SK-N-SH (cell line): ENCODE results near the gene FOXP1. TPM values are rescaled to one million over a fixed set of nuclear protein-coding genes. Genes with fewer than 3 reads are reported as not detected.

Experiments
- CTCF ChIA-PET: fragments of 300-600, 350-600 bp; formaldehyde crosslinking; extraction: SDS; loops from one replicate; lab custom pipeline; 2021; lab: Yijun Ruan, JAX
- POLR2A ChIA-PET: fragments of 350-600 bp; sonication (Branson Sonifier 250); formaldehyde crosslinking; extraction: SDS; loops from one replicate; lab custom pipeline; 2020; ENCODE audit warnings: antibody characterized with exemption, inconsistent platforms; lab: Yijun Ruan, JAX
- DNase-seq: peaks from one replicate; pipeline ENCODE4 v3.0.0; 2012
- H2AFZ ChIP-seq: fragments of 200-600 bp; sonication (generic); 2 replicates; pipeline ENCODE4 v1.8.1; 2016; ENCODE audit warnings: antibody characterized with exemption, mild to moderate bottlenecking, low read depth
- H3F3A ChIP-seq: fragments of 200-600 bp; sonication (generic); replicated peaks from 2 replicates; pipeline ENCODE3; 2016; ENCODE audit warnings: antibody characterized with exemption, mild to moderate bottlenecking; ENCODE audit not compliant: insufficient read depth
- H3K27ac ChIP-seq, 2 experiments: fragments of 200-500 bp in 1 of 2; fragments of 200-600 bp in 1 of 2; sonication (Bioruptor generic) in 1 of 2; sonication (generic), shearing (Covaris generic) in 1 of 2; 2 replicates each; pipeline versions ENCODE4 v1.5.1 to v1.6.1; 2014 to 2016; ENCODE audit warnings: low read depth in 2 of 2, inconsistent platforms in 1 of 2, low read length in 1 of 2, mild to moderate bottlenecking in 1 of 2, mixed read lengths in 1 of 2
- H3K27me3 ChIP-seq: fragments of 200-600 bp; sonication (generic), shearing (Covaris generic); 2 replicates; pipeline ENCODE4 v1.6.1; 2016; ENCODE audit warnings: mixed run types; ENCODE audit not compliant: insufficient read depth
- H3K36me3 ChIP-seq, 2 experiments: fragments of 200-500 bp in 1 of 2; fragments of 200-600 bp in 1 of 2; sonication (Bioruptor generic) in 1 of 2; sonication (generic) in 1 of 2; replicated peaks in 1 of 2; 2 replicates each; pipeline versions ENCODE3 to v1.5.1; 2014 to 2016; ENCODE audit warnings: low read length in 1 of 2, mild to moderate bottlenecking in 1 of 2; ENCODE audit not compliant: insufficient read depth in 2 of 2, control insufficient read depth in 1 of 2
- H3K4me1 ChIP-seq, 2 experiments: fragments of 200-500 bp in 1 of 2; fragments of 200-600 bp in 1 of 2; sonication (Bioruptor generic) in 1 of 2; sonication (generic), shearing (Covaris generic) in 1 of 2; 2 replicates each; pipeline versions ENCODE4 v1.5.1 to v1.6.1; 2014 to 2016; ENCODE audit warnings: low read depth in 1 of 2, low read length in 1 of 2, mixed run types in 1 of 2; ENCODE audit not compliant: insufficient read depth in 2 of 2, control insufficient read depth in 1 of 2
- H3K4me2 ChIP-seq: fragments of 200-600 bp; sonication (generic), shearing (Covaris generic); 2 replicates; pipeline ENCODE4 v1.6.1; 2017; ENCODE audit warnings: mixed run types
- H3K4me3 ChIP-seq, 2 experiments: fragments of 200-500 bp in 1 of 2; fragments of 200-600 bp in 1 of 2; sonication (Bioruptor generic) in 1 of 2; sonication (generic), shearing (Covaris generic) in 1 of 2; 2 replicates each; pipeline versions ENCODE4 v1.5.1 to v1.8.1; 2014 to 2016; ENCODE audit warnings: low read depth in 2 of 2, inconsistent platforms in 1 of 2, low read length in 1 of 2, mild to moderate bottlenecking in 1 of 2, mixed read lengths in 1 of 2, moderate library complexity in 1 of 2
- H3K79me2 ChIP-seq: fragments of 200-600 bp; sonication (generic); 2 replicates; pipeline ENCODE4 v1.8.1; 2017; ENCODE audit warnings: mild to moderate bottlenecking; ENCODE audit not compliant: insufficient read depth
- H3K9ac ChIP-seq: fragments of 200-600 bp; sonication (generic); 2 replicates; pipeline ENCODE4 v1.6.1; 2017; ENCODE audit warnings: mixed run types
- H3K9me2 ChIP-seq: fragments of 200-600 bp; sonication (generic); 2 replicates; pipeline ENCODE4 v1.6.1; 2017; ENCODE audit warnings: mixed run types
- H3K9me3 ChIP-seq: fragments of 200-600 bp; sonication (generic); 2 replicates; pipeline ENCODE4 v1.6.1; 2017; ENCODE audit warnings: mixed run types, mild to moderate bottlenecking, moderate library complexity
- H4K20me1 ChIP-seq: fragments of 200-600 bp; sonication (generic); 2 replicates; pipeline ENCODE4 v1.6.1; 2017; ENCODE audit warnings: mild to moderate bottlenecking, mixed run types; ENCODE audit not compliant: insufficient read depth
- CHD2 ChIP-seq: fragments of 150-350 bp; IDR thresholded peaks from 2 replicates; pipeline ENCODE4 v1.6.1; 2018; ENCODE audit warnings: low read length; ENCODE audit not compliant: partially characterized antibody
- ELF1 ChIP-seq: IDR thresholded peaks from 2 replicates; pipeline ENCODE4 v1.4.0; 2012
- EP300 ChIP-seq, 2 experiments: IDR thresholded peaks; 2 replicates each; pipeline versions ENCODE4 v1.4.0 to v1.6.1; 2012; ENCODE audit warnings: borderline replicate concordance in 1 of 2, low read depth in 1 of 2, low read length in 1 of 2
- EZH2phosphoT487 ChIP-seq: fragments of 200-600 bp; sonication (generic); IDR thresholded peaks from 2 replicates; pipeline ENCODE4 v1.6.1; 2017; ENCODE audit warnings: low read depth, mixed run types, mild to moderate bottlenecking, antibody characterized with exemption, moderate library complexity, borderline replicate concordance
- FOXJ3 ChIP-seq: sonication (generic); formaldehyde crosslinking; IDR thresholded peaks from 2 replicates; pipeline ENCODE4 v1.5.1; 2020; ENCODE audit warnings: mild to moderate bottlenecking, missing genetic modification reagents
- FOXM1 ChIP-seq: IDR thresholded peaks from 2 replicates; pipeline ENCODE4 v1.4.0; 2012; ENCODE audit warnings: low read depth, mild to moderate bottlenecking
- GABPA ChIP-seq: IDR thresholded peaks from 2 replicates; pipeline ENCODE4 v1.4.0; 2012; ENCODE audit warnings: low read depth, mild to moderate bottlenecking
- GATA2 ChIP-seq: sonication (generic); formaldehyde crosslinking; IDR thresholded peaks from 2 replicates; pipeline ENCODE4 v1.5.0; 2020; ENCODE audit warnings: mild to moderate bottlenecking, missing genetic modification reagents
- JUND ChIP-seq: IDR thresholded peaks from 2 replicates; pipeline ENCODE4 v1.4.0; 2012
- MXI1 ChIP-seq: IDR thresholded peaks from 2 replicates; pipeline ENCODE4 v1.6.1; 2012; ENCODE audit warnings: mild to moderate bottlenecking, low read depth, low read length, improper control_type of control experiment
- NFIC ChIP-seq: IDR thresholded peaks from 2 replicates; pipeline ENCODE4 v1.4.0; 2012; ENCODE audit warnings: borderline replicate concordance
- NRF1 ChIP-seq: IDR thresholded peaks from 2 replicates; pipeline ENCODE4 v1.6.1; 2012; ENCODE audit warnings: low read depth, mild to moderate bottlenecking, low read length
- RAD21 ChIP-seq: IDR thresholded peaks from 2 replicates; pipeline ENCODE4 v1.6.1; 2012; ENCODE audit warnings: mild to moderate bottlenecking, low read length
- RCOR1 ChIP-seq: fragments of 150-350 bp; IDR thresholded peaks from 2 replicates; pipeline ENCODE4 v1.6.1; 2017; ENCODE audit warnings: antibody characterized with exemption, low read length
- SMC3 ChIP-seq: IDR thresholded peaks from 2 replicates; pipeline ENCODE4 v1.6.1; 2012; ENCODE audit warnings: low read depth, low read length, improper control_type of control experiment
- TAF1 ChIP-seq: IDR thresholded peaks from 2 replicates; pipeline ENCODE4 v1.6.1; 2012; ENCODE audit warnings: low read depth, mild to moderate bottlenecking, low read length, moderate library complexity, borderline replicate concordance
- TEAD4 ChIP-seq: IDR thresholded peaks from 2 replicates; pipeline ENCODE4 v1.4.0; 2012; ENCODE audit warnings: mild to moderate bottlenecking, borderline replicate concordance; ENCODE audit not compliant: insufficient read depth
- YY1 ChIP-seq: IDR thresholded peaks from 2 replicates; pipeline ENCODE4 v1.4.0; 2012; ENCODE audit warnings: low read depth, mild to moderate bottlenecking
- WGBS: methylation state at CpG from one replicate; pipeline ENCODE4 v1.1.6; 2017; ENCODE audit warnings: low lambda C conversion rate; 5-methylcytosine and 5-hydroxymethylcytosine counted together
- polyA plus RNA-seq, 3 experiments: library from polyadenylated mRNA; depleted of rRNA; stranded (reverse); fragments of >200 nt; gene quantifications; 2 replicates each; pipeline ENCODE4 v1.2.3, GENCODE V29; 2012
- TF ChIP-seq, protein P1 (sequence below): fragments of 200-600 bp; sonication (generic); IDR thresholded peaks from 2 replicates; pipeline ENCODE4 v1.6.1; 2017; ENCODE audit warnings: antibody characterized with exemption, mild to moderate bottlenecking, moderate library complexity
- TF ChIP-seq, protein P2 (sequence below): IDR thresholded peaks from 2 replicates; pipeline ENCODE4 v1.4.0; 2012; ENCODE audit warnings: low read depth, borderline replicate concordance
- TF ChIP-seq, protein P3 (sequence below): fragments of 150-350 bp; IDR thresholded peaks from 2 replicates; pipeline ENCODE4 v1.6.1; 2016; ENCODE audit warnings: mild to moderate bottlenecking, low read depth, low read length

FOXP1 gene
- polyA plus RNA-seq, 1 of the 3 experiments (the other 2 are of a cell fraction), result 8.8 TPM

DNA sequence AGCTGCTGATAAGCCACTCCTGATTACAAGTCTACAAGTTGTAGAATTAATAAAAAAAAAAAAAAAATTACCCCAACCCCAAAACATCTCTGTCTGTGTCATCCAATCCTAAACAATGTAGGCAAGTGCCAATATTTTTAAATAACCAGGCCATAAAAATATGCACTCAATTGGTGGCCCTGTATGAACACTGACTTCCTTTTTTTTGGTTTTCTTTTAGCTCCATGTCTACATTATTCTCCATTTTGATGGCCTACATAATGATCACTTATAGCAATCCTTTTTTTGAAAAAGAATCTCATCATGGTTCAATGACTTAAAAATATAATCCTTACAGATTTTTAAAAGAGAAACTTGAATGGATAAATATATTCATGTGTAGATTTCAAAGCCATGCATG is 72.1 kb downstream of the FOXP1 start:
- DNase-seq, result no peak
- Histone ChIP-seq H3K4me2 (peak overlapping the region; percentile 21; the same call in 1 of the 2 replicates), H3K9me2 (no peaks in the 10 kb centered on the region), H3K9ac (peak overlapping the region; percentile 42; the same call in 1 of the 2 replicates), H3K36me3 (no peaks in the 10 kb centered on the region), H3K79me2 (peaks cover 87% of the 10 kb centered on the region), H3K27ac (peak overlapping the region; percentile 47 to 92; a peak in 3 of 4 replicates), H4K20me1 (no peaks in the 10 kb centered on the region), H3K9me3 (no peaks in the 10 kb centered on the region), H2AFZ (no peak overlapping the region), H3K4me1 (peaks cover 9 to 39% of the 10 kb centered on the region in 2 experiments; a peak in 3 of 4 replicates), H3K4me3 (no peak overlapping the region; a peak in 1 of 4 replicates), H3K27me3 (no peaks in the 10 kb centered on the region), H3F3A (peaks cover 40% of the 10 kb centered on the region)
- TF ChIP-seq TEAD4, result peak; percentile 9; the same call in 1 of the 2 replicates
- TF ChIP-seq, protein P1, sequence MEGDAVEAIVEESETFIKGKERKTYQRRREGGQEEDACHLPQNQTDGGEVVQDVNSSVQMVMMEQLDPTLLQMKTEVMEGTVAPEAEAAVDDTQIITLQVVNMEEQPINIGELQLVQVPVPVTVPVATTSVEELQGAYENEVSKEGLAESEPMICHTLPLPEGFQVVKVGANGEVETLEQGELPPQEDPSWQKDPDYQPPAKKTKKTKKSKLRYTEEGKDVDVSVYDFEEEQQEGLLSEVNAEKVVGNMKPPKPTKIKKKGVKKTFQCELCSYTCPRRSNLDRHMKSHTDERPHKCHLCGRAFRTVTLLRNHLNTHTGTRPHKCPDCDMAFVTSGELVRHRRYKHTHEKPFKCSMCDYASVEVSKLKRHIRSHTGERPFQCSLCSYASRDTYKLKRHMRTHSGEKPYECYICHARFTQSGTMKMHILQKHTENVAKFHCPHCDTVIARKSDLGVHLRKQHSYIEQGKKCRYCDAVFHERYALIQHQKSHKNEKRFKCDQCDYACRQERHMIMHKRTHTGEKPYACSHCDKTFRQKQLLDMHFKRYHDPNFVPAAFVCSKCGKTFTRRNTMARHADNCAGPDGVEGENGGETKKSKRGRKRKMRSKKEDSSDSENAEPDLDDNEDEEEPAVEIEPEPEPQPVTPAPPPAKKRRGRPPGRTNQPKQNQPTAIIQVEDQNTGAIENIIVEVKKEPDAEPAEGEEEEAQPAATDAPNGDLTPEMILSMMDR, result no peak
- ChIA-PET POLR2A (no interaction called here), CTCF (interaction anchor here (1.3 kb wide), 1 partner anchor 114 kb away, joined by 3 read pairs; no protein-coding TSS in a partner anchor)

DNA sequence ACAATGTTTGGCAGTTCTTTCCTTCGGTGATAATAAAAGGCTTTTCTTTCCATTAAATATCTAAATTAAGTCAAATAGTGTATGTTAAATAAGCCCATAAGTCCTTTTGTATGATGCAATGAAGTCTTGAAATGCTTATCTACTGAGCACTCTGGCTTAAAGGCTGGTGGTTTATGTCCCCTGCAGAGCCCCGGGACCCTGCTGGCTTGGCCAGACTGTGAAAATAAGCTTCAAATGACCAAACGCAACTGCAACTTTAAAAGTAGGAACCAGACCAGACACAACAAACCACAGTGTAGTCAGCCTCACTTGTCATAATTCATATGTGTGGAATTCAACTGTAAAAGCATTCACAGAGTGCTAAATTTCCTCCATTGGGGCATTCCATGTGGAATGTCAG is 72.5 kb downstream of the FOXP1 start:
- Histone ChIP-seq H4K20me1 (no peaks in the 10 kb centered on the region), H3K4me2 (peak overlapping the region; percentile 21; the same call in 1 of the 2 replicates), H3K27ac (peak overlapping the region; percentile 70 to 92; a peak in 3 of 4 replicates), H3K36me3 (no peaks in the 10 kb centered on the region), H3K4me3 (peak overlapping the region in 1 of 2 experiments; percentile 10; a peak in 1 of 4 replicates), H3K9ac (peak overlapping the region; percentile 63; the same call in 1 of the 2 replicates), H3K27me3 (no peaks in the 10 kb centered on the region), H3F3A (peaks cover 40% of the 10 kb centered on the region), H2AFZ (no peak overlapping the region), H3K9me2 (no peaks in the 10 kb centered on the region), H3K9me3 (no peaks in the 10 kb centered on the region), H3K79me2 (peaks cover 87% of the 10 kb centered on the region), H3K4me1 (peaks cover 9 to 39% of the 10 kb centered on the region in 2 experiments; a peak in 3 of 4 replicates)
- ChIA-PET POLR2A (no interaction called here), CTCF (interaction anchor here (0.6 kb wide), 1 partner anchor 460 kb away, joined by 3 read pairs; no protein-coding TSS in a partner anchor)
- 14% methylated on average over 3 of the region's 3 CpGs for WGBS
- no peak for DNase-seq
- TF ChIP-seq GABPA (no peak), FOXJ3 (no peak), CHD2 (no peak), MXI1 (no peak), TAF1 (no peak), JUND (peak; percentile 52), TEAD4 (peak; percentile 69), ELF1 (no peak), NFIC (no peak; the same call in 1 of the 2 replicates), RCOR1 (no peak), SMC3 (no peak), GATA2 (no peak), FOXM1 (peak; percentile 78; the same call in 1 of the 2 replicates), NRF1 (no peak), RAD21 (no peak), EP300 (IDR thresholded peaks at IDR 0.05; ENCODE audit: borderline replicate concordance in 1 of 2, low read depth in 1 of 2, low read length in 1 of 2) (peak in 1 of 2 experiments; percentile 79; a peak in 2 of 4 replicates), EZH2phosphoT487 (no peak), YY1 (no peak)
- TF ChIP-seq, protein P2, sequence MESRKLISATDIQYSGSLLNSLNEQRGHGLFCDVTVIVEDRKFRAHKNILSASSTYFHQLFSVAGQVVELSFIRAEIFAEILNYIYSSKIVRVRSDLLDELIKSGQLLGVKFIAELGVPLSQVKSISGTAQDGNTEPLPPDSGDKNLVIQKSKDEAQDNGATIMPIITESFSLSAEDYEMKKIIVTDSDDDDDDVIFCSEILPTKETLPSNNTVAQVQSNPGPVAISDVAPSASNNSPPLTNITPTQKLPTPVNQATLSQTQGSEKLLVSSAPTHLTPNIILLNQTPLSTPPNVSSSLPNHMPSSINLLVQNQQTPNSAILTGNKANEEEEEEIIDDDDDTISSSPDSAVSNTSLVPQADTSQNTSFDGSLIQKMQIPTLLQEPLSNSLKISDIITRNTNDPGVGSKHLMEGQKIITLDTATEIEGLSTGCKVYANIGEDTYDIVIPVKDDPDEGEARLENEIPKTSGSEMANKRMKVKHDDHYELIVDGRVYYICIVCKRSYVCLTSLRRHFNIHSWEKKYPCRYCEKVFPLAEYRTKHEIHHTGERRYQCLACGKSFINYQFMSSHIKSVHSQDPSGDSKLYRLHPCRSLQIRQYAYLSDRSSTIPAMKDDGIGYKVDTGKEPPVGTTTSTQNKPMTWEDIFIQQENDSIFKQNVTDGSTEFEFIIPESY, result peak; percentile 50; the same call in 1 of the 2 replicates
- TF ChIP-seq, protein P1, result no peak
- TF ChIP-seq, protein P3, sequence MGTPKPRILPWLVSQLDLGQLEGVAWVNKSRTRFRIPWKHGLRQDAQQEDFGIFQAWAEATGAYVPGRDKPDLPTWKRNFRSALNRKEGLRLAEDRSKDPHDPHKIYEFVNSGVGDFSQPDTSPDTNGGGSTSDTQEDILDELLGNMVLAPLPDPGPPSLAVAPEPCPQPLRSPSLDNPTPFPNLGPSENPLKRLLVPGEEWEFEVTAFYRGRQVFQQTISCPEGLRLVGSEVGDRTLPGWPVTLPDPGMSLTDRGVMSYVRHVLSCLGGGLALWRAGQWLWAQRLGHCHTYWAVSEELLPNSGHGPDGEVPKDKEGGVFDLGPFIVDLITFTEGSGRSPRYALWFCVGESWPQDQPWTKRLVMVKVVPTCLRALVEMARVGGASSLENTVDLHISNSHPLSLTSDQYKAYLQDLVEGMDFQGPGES, result no peak
